ENCODE results near the gene DNAJC11. TPM values are rescaled to one million over a fixed set of nuclear protein-coding genes. Genes with fewer than 3 reads are reported as not detected.

Gene DNAJC11
- total RNA-seq, 1 experiment from 2014 or later, result 93.6 TPM

GRCh38 chr1:6723621-6724428, 22.2 kb upstream of the DNAJC11 start:
- ChIA-PET POLR2A (no interaction called here), CTCF (interaction anchor here (0.6 kb wide), 1 partner anchor 558 kb away, joined by 14 read pairs; no protein-coding TSS in a partner anchor)
- intact Hi-C loops (cut with micrococcal nuclease; ENCODE audit: unreplicated experiment) (loop anchor here (5.0 kb wide), 2 partner anchors 348 to 493 kb away; no protein-coding TSS in a partner anchor), in situ Hi-C loops (cut with HindIII; ENCODE audit: low pct_unique_long_range_greater_than_20kb, low sequenced_read_pairs) (no loop called here)
- Histone ChIP-seq H3K4me1 (ENCODE audit: control insufficient read depth, insufficient read depth, low read length) (peaks cover 5% of the 10 kb centered on the region; the same call in 1 of the 2 replicates), H3K9me3 (ENCODE audit: control insufficient read depth, insufficient read depth, low read depth, low read length) (no peaks in the 10 kb centered on the region), H3K27me3 (ENCODE audit: control insufficient read depth, insufficient read depth, low read length) (no peaks in the 10 kb centered on the region), H3K4me3 (ENCODE audit: low read depth in 2 of 2, low read length in 2 of 2) (no peak overlapping the region), H3K27ac (ENCODE audit: low read length) (no peak overlapping the region), H3K36me3 (ENCODE audit: control insufficient read depth, insufficient read depth, low read length) (no peaks in the 10 kb centered on the region)
- no TSS peak for BruUV-seq (replicated peaks)
- no peak for ATAC-seq
- TF ChIP-seq, protein P1, sequence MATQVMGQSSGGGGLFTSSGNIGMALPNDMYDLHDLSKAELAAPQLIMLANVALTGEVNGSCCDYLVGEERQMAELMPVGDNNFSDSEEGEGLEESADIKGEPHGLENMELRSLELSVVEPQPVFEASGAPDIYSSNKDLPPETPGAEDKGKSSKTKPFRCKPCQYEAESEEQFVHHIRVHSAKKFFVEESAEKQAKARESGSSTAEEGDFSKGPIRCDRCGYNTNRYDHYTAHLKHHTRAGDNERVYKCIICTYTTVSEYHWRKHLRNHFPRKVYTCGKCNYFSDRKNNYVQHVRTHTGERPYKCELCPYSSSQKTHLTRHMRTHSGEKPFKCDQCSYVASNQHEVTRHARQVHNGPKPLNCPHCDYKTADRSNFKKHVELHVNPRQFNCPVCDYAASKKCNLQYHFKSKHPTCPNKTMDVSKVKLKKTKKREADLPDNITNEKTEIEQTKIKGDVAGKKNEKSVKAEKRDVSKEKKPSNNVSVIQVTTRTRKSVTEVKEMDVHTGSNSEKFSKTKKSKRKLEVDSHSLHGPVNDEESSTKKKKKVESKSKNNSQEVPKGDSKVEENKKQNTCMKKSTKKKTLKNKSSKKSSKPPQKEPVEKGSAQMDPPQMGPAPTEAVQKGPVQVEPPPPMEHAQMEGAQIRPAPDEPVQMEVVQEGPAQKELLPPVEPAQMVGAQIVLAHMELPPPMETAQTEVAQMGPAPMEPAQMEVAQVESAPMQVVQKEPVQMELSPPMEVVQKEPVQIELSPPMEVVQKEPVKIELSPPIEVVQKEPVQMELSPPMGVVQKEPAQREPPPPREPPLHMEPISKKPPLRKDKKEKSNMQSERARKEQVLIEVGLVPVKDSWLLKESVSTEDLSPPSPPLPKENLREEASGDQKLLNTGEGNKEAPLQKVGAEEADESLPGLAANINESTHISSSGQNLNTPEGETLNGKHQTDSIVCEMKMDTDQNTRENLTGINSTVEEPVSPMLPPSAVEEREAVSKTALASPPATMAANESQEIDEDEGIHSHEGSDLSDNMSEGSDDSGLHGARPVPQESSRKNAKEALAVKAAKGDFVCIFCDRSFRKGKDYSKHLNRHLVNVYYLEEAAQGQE (IDR thresholded peaks at IDR 0.05; ENCODE audit: insufficient read depth in 1 of 2, low read depth in 2 of 2, low read length in 1 of 2), result no peak
- TF ChIP-seq CTCF (IDR thresholded peaks at IDR 0.05) (no peak), TCF7L2 (IDR thresholded peaks at IDR 0.05; ENCODE audit: low read depth, low read length) (no peak), SIN3A (IDR thresholded peaks at IDR 0.05; ENCODE audit: borderline replicate concordance, insufficient read depth, low read depth, low read length) (no peak), POLR2AphosphoS5 (IDR thresholded peaks at IDR 0.05; ENCODE audit: low read depth, low read length) (no peak)
- no peak for DNase-seq (ENCODE audit: low read depth, low spot score)

DNA sequence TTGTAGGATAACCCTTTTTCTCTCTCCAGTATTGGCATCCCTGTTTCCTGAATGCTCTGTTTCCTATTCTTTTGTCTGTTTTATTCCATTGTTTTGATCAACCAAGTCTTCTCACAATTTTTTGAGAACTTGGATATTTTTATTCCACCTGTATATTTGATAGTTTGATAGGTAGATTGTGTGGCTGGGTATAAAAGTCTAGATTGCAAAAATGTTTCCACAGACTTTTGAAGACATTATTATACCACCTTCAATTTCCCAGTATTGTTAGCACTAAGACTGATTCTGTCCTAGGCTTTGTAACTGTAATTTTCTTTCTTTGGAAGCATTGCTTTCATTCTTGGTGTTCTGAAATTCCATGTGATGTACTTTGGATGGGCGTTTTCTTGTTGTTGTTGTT, 9.6 kb upstream of the DNAJC11 start:
- intact Hi-C loops (cut with micrococcal nuclease; ENCODE audit: unreplicated experiment) (no loop called here), in situ Hi-C loops (cut with HindIII; ENCODE audit: low pct_unique_long_range_greater_than_20kb, low sequenced_read_pairs) (no loop called here)
- H3K4me3 ChIP-seq (ENCODE audit: low read depth in 2 of 2, low read length in 2 of 2), result no peak overlapping the region
- no peaks in the 10 kb centered on the region for H3K36me3 ChIP-seq (ENCODE audit: control insufficient read depth, insufficient read depth, low read length)
- TF ChIP-seq, protein P1 (IDR thresholded peaks at IDR 0.05; ENCODE audit: insufficient read depth in 1 of 2, low read depth in 2 of 2, low read length in 1 of 2), result no peak
- DNase-seq (ENCODE audit: low read depth, low spot score) (no peak), ATAC-seq (no peak)
- H3K27me3 ChIP-seq (ENCODE audit: control insufficient read depth, insufficient read depth, low read length), result peaks cover 2% of the 10 kb centered on the region; the same call in 1 of the 2 replicates
- BruUV-seq (replicated peaks), result no TSS peak
- CTCF ChIA-PET, result no interaction called here
- POLR2A ChIA-PET, result no interaction called here
- H3K9me3 ChIP-seq (ENCODE audit: control insufficient read depth, insufficient read depth, low read depth, low read length), result peaks cover 5% of the 10 kb centered on the region; the same call in 1 of the 2 replicates
- no peak overlapping the region for H3K27ac ChIP-seq (ENCODE audit: low read length)
- no peaks in the 10 kb centered on the region for H3K4me1 ChIP-seq (ENCODE audit: control insufficient read depth, insufficient read depth, low read length)

Measured in Panc1 (cell line).